ENCODE results near the gene TBC1D22A.

DNA sequence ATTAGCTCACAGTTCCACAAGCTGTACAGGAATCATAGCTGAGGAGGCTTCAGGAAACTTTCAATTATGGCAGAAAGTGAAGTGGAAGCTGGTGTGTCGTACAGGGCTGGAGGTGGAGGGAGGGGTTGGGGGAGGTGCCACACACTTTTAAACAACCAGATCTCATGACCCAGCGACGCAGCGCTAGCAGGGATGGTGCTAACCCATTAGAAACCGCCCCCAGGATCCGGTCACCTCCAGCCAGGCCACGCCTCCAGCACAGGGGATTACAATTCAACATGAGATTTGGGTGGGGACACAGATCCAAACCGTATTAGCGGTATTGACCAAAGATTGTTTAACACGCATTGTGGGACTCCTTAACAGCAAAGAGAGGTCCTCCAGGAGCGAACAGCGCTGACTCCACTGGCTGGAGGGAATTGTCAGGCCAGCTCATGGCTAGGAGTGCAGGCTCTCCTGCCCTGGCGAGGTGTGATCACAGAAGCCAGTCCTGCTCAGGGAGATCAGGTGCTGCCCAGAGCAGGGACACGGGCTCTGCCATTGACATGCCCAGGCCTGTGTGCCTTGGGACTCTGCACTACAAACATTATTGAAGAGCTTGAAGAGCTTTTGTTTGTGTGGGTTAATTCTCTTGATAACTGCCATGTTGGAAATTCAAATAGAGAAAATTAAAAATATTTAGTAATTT lies 215.3 kb downstream of the TBC1D22A start:
- TF ChIP-seq POLR2A (IDR thresholded peaks at IDR 0.05; ENCODE audit: borderline replicate concordance, extremely low read depth, insufficient read depth, insufficient read length) (no peak), FOSL1 (IDR thresholded peaks at IDR 0.05; ENCODE audit: low read depth) (no peak), SIN3A (IDR thresholded peaks at IDR 0.05; ENCODE audit: low read depth) (no peak), CEBPB (IDR thresholded peaks at IDR 0.05; ENCODE audit: low read depth) (no peak), SRF (IDR thresholded peaks at IDR 0.05; ENCODE audit: low read depth) (no peak), ZFX (IDR thresholded peaks at IDR 0.05) (no peak), POLR2AphosphoS5 (IDR thresholded peaks at IDR 0.05; ENCODE audit: low read depth, low read length) (no peak)
- TF ChIP-seq, protein P1, sequence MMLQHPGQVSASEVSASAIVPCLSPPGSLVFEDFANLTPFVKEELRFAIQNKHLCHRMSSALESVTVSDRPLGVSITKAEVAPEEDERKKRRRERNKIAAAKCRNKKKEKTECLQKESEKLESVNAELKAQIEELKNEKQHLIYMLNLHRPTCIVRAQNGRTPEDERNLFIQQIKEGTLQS (IDR thresholded peaks at IDR 0.05) = no peak
- TF ChIP-seq, protein P2, sequence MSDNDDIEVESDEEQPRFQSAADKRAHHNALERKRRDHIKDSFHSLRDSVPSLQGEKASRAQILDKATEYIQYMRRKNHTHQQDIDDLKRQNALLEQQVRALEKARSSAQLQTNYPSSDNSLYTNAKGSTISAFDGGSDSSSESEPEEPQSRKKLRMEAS (IDR thresholded peaks at IDR 0.05) = no peak
